ENCODE data around the gene NEDD4L.
"Not testable (repeated sequence)": the region's sequence is repeated elsewhere in the genome, so short reads cannot be mapped to it uniquely, and the experiment has no call there.

The NEDD4L gene

GRCh38 chr18:58267493-58267892 is 223.5 kb downstream of the NEDD4L start:
- DNase-seq (ENCODE audit: low read depth) = no peak

- no peak for DNase-seq (ENCODE audit: low read depth)
Observed at GRCh38 chr18:58268849-58269248, 224.8 kb downstream of the NEDD4L start.

- DNase-seq (ENCODE audit: low read depth) = no peak
Observed at GRCh38 chr18:58269931-58270330, 225.9 kb downstream of the NEDD4L start.

- DNase-seq (ENCODE audit: low read depth) = no peak
Observed at GRCh38 chr18:58270396-58270795, 226.4 kb downstream of the NEDD4L start.

- no peak for DNase-seq (ENCODE audit: low read depth)
Observed at GRCh38 chr18:58271770-58272169, 227.7 kb downstream of the NEDD4L start.

GRCh38 chr18:58272209-58272608 is 228.2 kb downstream of the NEDD4L start:
- no peak for DNase-seq (ENCODE audit: low read depth)

- no peak for DNase-seq (ENCODE audit: low read depth)
Observed at GRCh38 chr18:58272779-58273435, 228.9 kb downstream of the NEDD4L start.

- no peak for DNase-seq (ENCODE audit: low read depth)
Observed at GRCh38 chr18:58275176-58275575, 231.2 kb downstream of the NEDD4L start.

- no peak for DNase-seq (ENCODE audit: low read depth)
Observed at GRCh38 chr18:58276789-58277739, 233.0 kb downstream of the NEDD4L start.

- no peak for DNase-seq (ENCODE audit: low read depth)
Observed at GRCh38 chr18:58279504-58280175, 235.6 kb downstream of the NEDD4L start.

GRCh38 chr18:58280191-58280590 is 236.2 kb downstream of the NEDD4L start:
- no peak for DNase-seq (ENCODE audit: low read depth)

- DNase-seq (ENCODE audit: low read depth) = not testable (repeated sequence)
Observed at GRCh38 chr18:58282872-58283271, 238.8 kb downstream of the NEDD4L start.

- no peak for DNase-seq (ENCODE audit: low read depth)
Observed at GRCh38 chr18:58284699-58285448, 240.8 kb downstream of the NEDD4L start.

- no peak for DNase-seq (ENCODE audit: low read depth)
Observed at GRCh38 chr18:58285449-58286130, 241.6 kb downstream of the NEDD4L start.

GRCh38 chr18:58286632-58287352 is 242.8 kb downstream of the NEDD4L start:
- DNase-seq (ENCODE audit: low read depth) = no peak

- DNase-seq (ENCODE audit: low read depth) = no peak
Observed at GRCh38 chr18:58287353-58288274, 243.6 kb downstream of the NEDD4L start.

- no peak for DNase-seq (ENCODE audit: low read depth)
Observed at GRCh38 chr18:58288921-58289797, 245.1 kb downstream of the NEDD4L start.

- DNase-seq (ENCODE audit: low read depth) = no peak
Observed at GRCh38 chr18:58290116-58290695, 246.2 kb downstream of the NEDD4L start.
